Suprapubic skin (tissue), 3 donors: Measurements from ENCODE around the gene SLC2A13.

Source experiments
- POLR2A ChIP-seq, 2 donors: fragments of 450-650 bp; IDR thresholded peaks; one replicate each; pipeline ENCODE4 v1.6.1; 2017; ENCODE audit warnings: antibody characterized with exemption in 2 of 2, mild to moderate bottlenecking in 2 of 2, moderate library complexity in 2 of 2
- TF ChIP-seq, protein P1 (sequence below), 2 donors: fragments of 200-600 bp in 1 of 2; fragments of 450-650 bp in 1 of 2; sonication (generic) in 1 of 2; IDR thresholded peaks; one replicate each; pipeline ENCODE4 v1.5.1; 2016 to 2019; ENCODE audit warnings: antibody characterized with exemption in 2 of 2, mild to moderate bottlenecking in 1 of 2, moderate library complexity in 1 of 2

- TF ChIP-seq, protein P1, sequence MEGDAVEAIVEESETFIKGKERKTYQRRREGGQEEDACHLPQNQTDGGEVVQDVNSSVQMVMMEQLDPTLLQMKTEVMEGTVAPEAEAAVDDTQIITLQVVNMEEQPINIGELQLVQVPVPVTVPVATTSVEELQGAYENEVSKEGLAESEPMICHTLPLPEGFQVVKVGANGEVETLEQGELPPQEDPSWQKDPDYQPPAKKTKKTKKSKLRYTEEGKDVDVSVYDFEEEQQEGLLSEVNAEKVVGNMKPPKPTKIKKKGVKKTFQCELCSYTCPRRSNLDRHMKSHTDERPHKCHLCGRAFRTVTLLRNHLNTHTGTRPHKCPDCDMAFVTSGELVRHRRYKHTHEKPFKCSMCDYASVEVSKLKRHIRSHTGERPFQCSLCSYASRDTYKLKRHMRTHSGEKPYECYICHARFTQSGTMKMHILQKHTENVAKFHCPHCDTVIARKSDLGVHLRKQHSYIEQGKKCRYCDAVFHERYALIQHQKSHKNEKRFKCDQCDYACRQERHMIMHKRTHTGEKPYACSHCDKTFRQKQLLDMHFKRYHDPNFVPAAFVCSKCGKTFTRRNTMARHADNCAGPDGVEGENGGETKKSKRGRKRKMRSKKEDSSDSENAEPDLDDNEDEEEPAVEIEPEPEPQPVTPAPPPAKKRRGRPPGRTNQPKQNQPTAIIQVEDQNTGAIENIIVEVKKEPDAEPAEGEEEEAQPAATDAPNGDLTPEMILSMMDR (IDR thresholded peaks at IDR 0.05), result no peak
- TF ChIP-seq POLR2A (IDR thresholded peaks at IDR 0.05), result no peak
These were observed 774 bp upstream of the SLC2A13 start for GRCh38 chr12:40106655-40107054.
